Right lung (tissue), 5 donors: ENCODE results near the gene SGPP2. TPM values are rescaled to one million over a fixed set of nuclear protein-coding genes. Genes with fewer than 3 reads are reported as not detected.

Source experiments
- DNase-seq, 2 donors: peaks; one replicate each; pipeline ENCODE4 v3.0.0-alpha.2; 2013
- polyA plus RNA-seq, 5 donors: library from polyadenylated mRNA; unstranded; fragments of 120-200 nt; gene quantifications; one replicate each; pipeline versions ENCODE4 v1.2.1 to v1.2.3, GENCODE V29; 2013; ENCODE audit warnings: inconsistent platforms in 1 of 5, low replicate concordance in 1 of 5; ENCODE audit not compliant: insufficient read length in 5 of 5, insufficient read depth in 1 of 5

Gene SGPP2
- polyA plus RNA-seq, 5 donors = 2.3 to 5.5 (median 4.3) TPM

GRCh38 chr2:222522082-222522481 is 97.7 kb downstream of the SGPP2 start:
- no peak for DNase-seq

GRCh38 chr2:222523783-222524544 is 99.6 kb downstream of the SGPP2 start:
- no peak for DNase-seq

- DNase-seq = no peak
Observed at GRCh38 chr2:222525811-222526210, 101.5 kb downstream of the SGPP2 start.

- DNase-seq = no peak
Observed at GRCh38 chr2:222526480-222527277, 102.3 kb downstream of the SGPP2 start.

GRCh38 chr2:222532315-222532714 is 108.0 kb downstream of the SGPP2 start:
- DNase-seq = no peak

GRCh38 chr2:222535477-222535876 is 111.1 kb downstream of the SGPP2 start:
- DNase-seq = no peak

- no peak for DNase-seq
Observed at GRCh38 chr2:222538535-222538934, 114.2 kb downstream of the SGPP2 start.

- peak; percentile 27 to 28 for DNase-seq
Observed at GRCh38 chr2:222544661-222545060, 120.3 kb downstream of the SGPP2 start.

GRCh38 chr2:222545823-222546795 is 121.8 kb downstream of the SGPP2 start:
- DNase-seq = peak; percentile 38 to 42

GRCh38 chr2:222547083-222547482 is 122.7 kb downstream of the SGPP2 start:
- DNase-seq = no peak

GRCh38 chr2:222548992-222549391 is 124.6 kb downstream of the SGPP2 start:
- peak; percentile 15 to 38 for DNase-seq

- no peak for DNase-seq
Observed at GRCh38 chr2:222554517-222554916, 130.2 kb downstream of the SGPP2 start.

- DNase-seq = no peak
Observed at GRCh38 chr2:222561151-222561550, 136.8 kb downstream of the SGPP2 start.

- peak; percentile 63 to 72 for DNase-seq
Observed at GRCh38 chr2:222561817-222562645, 137.7 kb downstream of the SGPP2 start.

- no peak for DNase-seq
Observed at GRCh38 chr2:222563106-222563718, 138.9 kb downstream of the SGPP2 start.

- DNase-seq = no peak
Observed at GRCh38 chr2:222563936-222564335, 139.6 kb downstream of the SGPP2 start.

GRCh38 chr2:222566229-222566628 is 141.9 kb downstream of the SGPP2 start:
- DNase-seq = no peak

- no peak for DNase-seq
Observed at GRCh38 chr2:222568865-222569264, 144.5 kb downstream of the SGPP2 start.

GRCh38 chr2:222569826-222570225 is 145.5 kb downstream of the SGPP2 start:
- no peak for DNase-seq

- peak in 1 of 2 donors; percentile 2 for DNase-seq
Observed at GRCh38 chr2:222572264-222572721, 147.9 kb downstream of the SGPP2 start.
